ENCODE data around the gene VKORC1. TPM values are rescaled to one million over a fixed set of nuclear protein-coding genes. Genes with fewer than 3 reads are reported as not detected.

VKORC1 gene
- total and polyA plus RNA-seq, 4 experiments from 2014 or later = 48.9 to 114 (median 72.5) TPM

DNA sequence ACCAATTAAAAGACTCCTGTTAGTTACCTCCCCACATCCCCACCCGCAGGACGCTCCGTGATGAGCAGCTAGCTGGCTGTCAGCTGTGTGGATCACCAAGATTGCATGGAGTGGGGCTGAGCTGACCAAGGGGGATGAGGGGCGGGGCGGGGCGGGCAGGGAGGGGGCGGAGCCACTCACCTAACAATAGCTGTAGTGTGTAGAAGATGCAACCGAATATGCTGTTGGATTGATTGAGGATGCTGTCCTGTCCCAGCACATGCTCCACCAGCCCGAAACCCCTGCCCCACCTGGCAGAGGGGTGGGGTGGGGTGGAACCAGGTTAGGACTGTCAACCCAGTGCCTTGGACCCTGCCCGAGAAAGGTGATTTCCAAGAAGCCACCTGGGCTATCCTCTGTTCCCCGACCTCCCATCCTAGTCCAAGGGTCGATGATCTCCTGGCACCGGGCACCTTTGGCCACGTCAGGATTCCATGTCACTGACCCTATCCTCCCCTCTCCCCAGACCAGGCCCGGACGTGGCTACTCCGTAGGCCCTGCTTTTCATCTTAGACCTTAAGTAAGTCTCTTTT lies 1.4 kb downstream of the VKORC1 start:
- H3K27me3 Mint-ChIP-seq = no peaks in the 10 kb centered on the region
- DNase-seq = no peak
- Histone ChIP-seq H3K4me3 (ENCODE audit: low read length in 2 of 2) (no peak overlapping the region), H3K9me3 (ENCODE audit: control insufficient read depth in 1 of 2, low read length in 2 of 2) (no peaks in the 10 kb centered on the region), H3K4me1 (ENCODE audit: insufficient read depth, low read length) (peaks cover 22% of the 10 kb centered on the region), H3K27ac (ENCODE audit: low read depth, low read length) (no peak overlapping the region), H3K36me3 (ENCODE audit: insufficient read depth, low read length) (peaks cover 13% of the 10 kb centered on the region), H3K27me3 (ENCODE audit: insufficient read depth, low read length) (no peaks in the 10 kb centered on the region)
- no peaks in the 10 kb centered on the region for H3K9me3 Mint-ChIP-seq
- H3K4me3 Mint-ChIP-seq = peak overlapping the region in 5 of 8 donors; percentile 60 to 74 (median 69)
- H3K27ac Mint-ChIP-seq = peak overlapping the region in 4 of 7 donors; percentile 24 to 87 (median 67)
- ChIA-PET CTCF (ENCODE audit: partially characterized antibody) (interaction anchor here (1.5 to 1.9 kb wide), 2 partner anchors 49 to 108 kb away, joined by 4 to 6 read pairs; no protein-coding TSS in a partner anchor), POLR2A (ENCODE audit: partially characterized antibody) (interaction anchor here (0.9 to 5.7 kb wide), 7 partner anchors 19 to 135 kb away, joined by 3 to 61 read pairs (median 5); partner anchors contain the start of genes KAT8, PYCARD, STX4 and ZNF646)
- intact Hi-C loops (cut with micrococcal nuclease) = loop anchor here (5.0 kb wide), 1 partner anchor 84 kb away; no protein-coding TSS in a partner anchor
- H3K4me1 Mint-ChIP-seq = peaks cover 12 to 42% (median 30%) of the 10 kb centered on the region in 4 donors
- H3K36me3 Mint-ChIP-seq = peaks cover 4 to 26% of the 10 kb centered on the region in 2 donors

DNA sequence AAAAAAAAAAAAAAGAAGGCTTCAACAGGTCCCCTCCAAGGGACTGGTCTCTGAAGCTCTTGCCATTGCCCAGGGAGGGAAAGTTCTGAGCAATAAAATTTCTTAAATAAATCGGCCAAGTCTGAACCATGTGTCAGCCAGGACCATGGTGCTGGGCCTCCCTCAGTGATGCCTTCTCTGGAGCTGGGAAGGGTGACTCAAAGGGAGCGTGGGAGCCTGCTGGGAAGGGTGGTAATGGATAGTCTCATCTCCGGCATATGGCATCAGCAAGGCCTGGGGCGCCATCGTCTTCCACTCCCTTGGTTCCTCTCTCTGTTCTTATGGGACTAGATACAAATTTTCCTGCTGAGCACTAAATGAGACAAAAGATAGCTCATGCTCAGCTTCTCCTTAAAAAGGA lies 2.3 kb downstream of the VKORC1 start:
- Histone ChIP-seq H3K4me1 (ENCODE audit: insufficient read depth, low read length) (peaks cover 22% of the 10 kb centered on the region), H3K36me3 (ENCODE audit: insufficient read depth, low read length) (peaks cover 13% of the 10 kb centered on the region), H3K9me3 (ENCODE audit: control insufficient read depth in 1 of 2, low read length in 2 of 2) (no peaks in the 10 kb centered on the region), H3K4me3 (ENCODE audit: low read length in 2 of 2) (no peak overlapping the region), H3K27me3 (ENCODE audit: insufficient read depth, low read length) (no peaks in the 10 kb centered on the region), H3K27ac (ENCODE audit: low read depth, low read length) (no peak overlapping the region)
- Mint-ChIP-seq H3K9me3 (no peaks in the 10 kb centered on the region), H3K27me3 (no peaks in the 10 kb centered on the region), H3K4me1 (peaks cover 12 to 42% (median 30%) of the 10 kb centered on the region in 4 donors), H3K27ac (peak overlapping the region in 6 of 7 donors; percentile 24 to 86 (median 60)), H3K36me3 (peaks cover 4 to 26% of the 10 kb centered on the region in 2 donors), H3K4me3 (peak overlapping the region in 5 of 8 donors; percentile 17 to 69 (median 57))
- no peak for DNase-seq
- ChIA-PET POLR2A (ENCODE audit: partially characterized antibody) (interaction anchor here (2.0 to 5.7 kb wide), 3 partner anchors 18 to 27 kb away, joined by 5 to 61 read pairs (median 6); partner anchors contain the start of genes KAT8, ZNF646 and ZNF668), CTCF (ENCODE audit: partially characterized antibody) (interaction anchor here (0.7 to 1.9 kb wide), 4 partner anchors 50 to 602 kb away, joined by 3 to 6 read pairs (median 4); partner anchors contain the start of gene ZNF843)
- intact Hi-C loops (cut with micrococcal nuclease) = loop anchor here (5.0 kb wide), 1 partner anchor 85 kb away; no protein-coding TSS in a partner anchor

GRCh38 chr16:31090540-31090939 lies 4.1 kb downstream of the VKORC1 start:
- Mint-ChIP-seq H3K4me1 (peaks cover 7 to 32% (median 23%) of the 10 kb centered on the region in 4 donors), H3K9me3 (no peaks in the 10 kb centered on the region), H3K27me3 (no peaks in the 10 kb centered on the region), H3K36me3 (peaks cover 4 to 28% of the 10 kb centered on the region in 2 donors), H3K4me3 (peak overlapping the region in 1 of 8 donors; percentile 6), H3K27ac (no peak overlapping the region)
- Histone ChIP-seq H3K27ac (ENCODE audit: low read depth, low read length) (no peak overlapping the region), H3K4me3 (ENCODE audit: low read length in 2 of 2) (no peak overlapping the region), H3K9me3 (ENCODE audit: control insufficient read depth in 1 of 2, low read length in 2 of 2) (no peaks in the 10 kb centered on the region), H3K27me3 (ENCODE audit: insufficient read depth, low read length) (no peaks in the 10 kb centered on the region), H3K4me1 (ENCODE audit: insufficient read depth, low read length) (peaks cover 18% of the 10 kb centered on the region), H3K36me3 (ENCODE audit: insufficient read depth, low read length) (peaks cover 13% of the 10 kb centered on the region)
- intact Hi-C loops (cut with micrococcal nuclease) = loop anchor here (5.0 kb wide), 1 partner anchor 87 kb away; no protein-coding TSS in a partner anchor
- no peak for DNase-seq
- ChIA-PET CTCF (ENCODE audit: partially characterized antibody) (no interaction called here), POLR2A (ENCODE audit: partially characterized antibody) (interaction anchor here (5.7 kb wide), 1 partner anchor 16 kb away, joined by 61 read pairs; the partner anchor contains the start of genes ZNF646 and ZNF668)

GRCh38 chr16:31089199-31089598 lies 5.4 kb downstream of the VKORC1 start:
- DNase-seq = no peak
- peaks cover 11% of the 10 kb centered on the region for H3K4me1 ChIP-seq (ENCODE audit: insufficient read depth, low read length)
- H3K36me3 ChIP-seq (ENCODE audit: insufficient read depth, low read length) = peaks cover 13% of the 10 kb centered on the region
- H3K27ac ChIP-seq (ENCODE audit: low read depth, low read length) = no peak overlapping the region
- no peaks in the 10 kb centered on the region for H3K27me3 ChIP-seq (ENCODE audit: insufficient read depth, low read length)
- Mint-ChIP-seq H3K27me3 (no peaks in the 10 kb centered on the region), H3K27ac (no peak overlapping the region), H3K36me3 (peaks cover 4 to 26% of the 10 kb centered on the region in 2 donors), H3K4me3 (no peak overlapping the region), H3K9me3 (no peaks in the 10 kb centered on the region), H3K4me1 (peaks cover 3 to 25% (median 14%) of the 10 kb centered on the region in 4 donors)
- intact Hi-C loops (cut with micrococcal nuclease) = no loop called here
- ChIA-PET POLR2A (ENCODE audit: partially characterized antibody) (no interaction called here), CTCF (ENCODE audit: partially characterized antibody) (no interaction called here)
- no peak overlapping the region for H3K4me3 ChIP-seq (ENCODE audit: low read length in 2 of 2)
- no peaks in the 10 kb centered on the region for H3K9me3 ChIP-seq (ENCODE audit: control insufficient read depth in 1 of 2, low read length in 2 of 2)

- intact Hi-C loops (cut with micrococcal nuclease) = no loop called here
- Mint-ChIP-seq H3K27me3 (no peaks in the 10 kb centered on the region), H3K9me3 (no peaks in the 10 kb centered on the region), H3K4me3 (no peak within 1 kb of the TSS), H3K27ac (peak within 1 kb of the TSS in 1 of 7 donors; percentile 37), H3K4me1 (peaks cover 0 to 19% (median 10%) of the 10 kb centered on the region in 4 donors), H3K36me3 (peaks cover 4 to 24% of the 10 kb centered on the region in 2 donors)
- Histone ChIP-seq H3K27ac (ENCODE audit: low read depth, low read length) (no peak within 1 kb of the TSS), H3K4me3 (ENCODE audit: low read length in 2 of 2) (no peak within 1 kb of the TSS), H3K9me3 (ENCODE audit: control insufficient read depth in 1 of 2, low read length in 2 of 2) (no peaks in the 10 kb centered on the region), H3K36me3 (ENCODE audit: insufficient read depth, low read length) (peaks cover 13% of the 10 kb centered on the region), H3K27me3 (ENCODE audit: insufficient read depth, low read length) (no peaks in the 10 kb centered on the region), H3K4me1 (ENCODE audit: insufficient read depth, low read length) (peaks cover 5% of the 10 kb centered on the region)
- CTCF ChIA-PET (ENCODE audit: partially characterized antibody) = interaction anchor here (0.5 kb wide), 1 partner anchor 12 kb away, joined by 4 read pairs; no protein-coding TSS in a partner anchor
- no peak for DNase-seq
- POLR2A ChIA-PET (ENCODE audit: partially characterized antibody) = interaction anchor here (1.0 kb wide), 1 partner anchor 54 kb away, joined by 4 read pairs; no protein-coding TSS in a partner anchor
Measured at GRCh38 chr16:31088459-31089183, 6.0 kb downstream of the VKORC1 start, which contains the start of gene PRSS53. Gene PRSS53 (minus strand): TSS chr16:31088943. CDS start chr16:31088809, 134 bp downstream.

DNA sequence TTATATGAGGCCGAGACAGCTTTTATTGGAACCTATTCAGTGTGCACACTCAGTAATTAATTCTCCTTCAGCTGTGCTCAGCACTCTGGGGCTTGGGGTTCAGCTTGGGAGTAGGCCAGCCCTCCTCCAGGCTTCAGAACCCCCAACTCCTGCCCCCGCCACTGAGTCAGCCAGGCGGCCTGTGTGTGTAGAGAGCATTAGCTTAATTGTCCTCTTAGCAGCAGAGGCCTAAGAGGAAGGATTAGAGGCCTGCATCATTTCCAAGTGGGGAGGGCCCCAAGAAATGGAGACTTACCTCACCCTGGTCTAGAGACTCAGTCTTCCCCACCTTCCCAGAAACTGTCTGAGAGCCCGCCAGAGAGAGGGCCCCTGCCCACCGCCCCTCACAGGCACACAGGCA lies 6.6 kb downstream of the VKORC1 start:
- Histone ChIP-seq H3K4me3 (ENCODE audit: low read length in 2 of 2) (no peak overlapping the region), H3K4me1 (ENCODE audit: insufficient read depth, low read length) (no peaks in the 10 kb centered on the region), H3K27ac (ENCODE audit: low read depth, low read length) (no peak overlapping the region), H3K36me3 (ENCODE audit: insufficient read depth, low read length) (peaks cover 13% of the 10 kb centered on the region), H3K27me3 (ENCODE audit: insufficient read depth, low read length) (no peaks in the 10 kb centered on the region), H3K9me3 (ENCODE audit: control insufficient read depth in 1 of 2, low read length in 2 of 2) (no peaks in the 10 kb centered on the region)
- Mint-ChIP-seq H3K4me1 (peaks cover 0 to 13% (median 6%) of the 10 kb centered on the region in 4 donors), H3K36me3 (peaks cover 4 to 27% of the 10 kb centered on the region in 2 donors), H3K4me3 (no peak overlapping the region), H3K27me3 (no peaks in the 10 kb centered on the region), H3K9me3 (no peaks in the 10 kb centered on the region), H3K27ac (no peak overlapping the region)
- ChIA-PET POLR2A (ENCODE audit: partially characterized antibody) (interaction anchor here (1.0 kb wide), 1 partner anchor 55 kb away, joined by 4 read pairs; no protein-coding TSS in a partner anchor), CTCF (ENCODE audit: partially characterized antibody) (no interaction called here)
- intact Hi-C loops (cut with micrococcal nuclease) = no loop called here
- DNase-seq = no peak
